Neuronal stem cell (in vitro differentiated cells): ENCODE measurements around the gene ADCY2.

Experiments used
- DNase-seq: peaks from one replicate; pipeline ENCODE4 v3.0.0-alpha.2; 2013; ENCODE audit warnings: low spot score
- H2AFZ ChIP-seq: one replicate; pipeline ENCODE4 v1.6.1; 2013; ENCODE audit warnings: mild to moderate bottlenecking, low read length, inconsistent platforms
- H2AK5ac ChIP-seq: 2 replicates; pipeline ENCODE4 v1.6.1; 2013; ENCODE audit warnings: low read depth, mild to moderate bottlenecking, inconsistent platforms, low read length, moderate library complexity, mixed read lengths
- H2BK120ac ChIP-seq: 2 replicates; pipeline ENCODE4 v1.6.1; 2013; ENCODE audit warnings: low read depth, mild to moderate bottlenecking, inconsistent platforms, low read length, moderate library complexity, mixed read lengths
- H2BK12ac ChIP-seq: one replicate; pipeline ENCODE4 v1.6.1; 2013; ENCODE audit warnings: low read length, inconsistent platforms
- H2BK15ac ChIP-seq: 2 replicates; pipeline ENCODE4 v1.6.1; 2013; ENCODE audit warnings: mild to moderate bottlenecking, low read length, inconsistent platforms, mixed read lengths
- H2BK5ac ChIP-seq: one replicate; pipeline ENCODE4 v1.6.1; 2013; ENCODE audit warnings: inconsistent platforms, mild to moderate bottlenecking, low read length, moderate library complexity
- H3K14ac ChIP-seq: one replicate; pipeline ENCODE4 v1.6.1; 2013; ENCODE audit warnings: low read length, inconsistent platforms
- H3K18ac ChIP-seq: 2 replicates; pipeline ENCODE4 v1.6.1; 2013; ENCODE audit warnings: low read length, inconsistent platforms
- H3K23ac ChIP-seq: 2 replicates; pipeline ENCODE4 v1.6.1; 2013; ENCODE audit warnings: low read depth, mild to moderate bottlenecking, mixed read lengths, low read length, inconsistent platforms; ENCODE audit not compliant: poor library complexity
- H3K27ac ChIP-seq: replicated peaks from 3 replicates; pipeline ENCODE4 v1.5.1; 2013; ENCODE audit warnings: low read length, inconsistent platforms
- H3K27me3 ChIP-seq, 3 experiments: 2 replicates each; pipeline ENCODE4 v1.6.1; 2013; ENCODE audit warnings: low read length in 3 of 3, mild to moderate bottlenecking in 2 of 3, inconsistent platforms in 1 of 3, low read depth in 1 of 3, mixed read lengths in 1 of 3, moderate library complexity in 1 of 3; ENCODE audit not compliant: control insufficient read depth in 3 of 3, insufficient read depth in 3 of 3
- H3K36me3 ChIP-seq, 2 donors: replicated peaks in 1 of 2; 2 replicates each; pipeline ENCODE4 v1.6.1; 2013; ENCODE audit warnings: low read length in 2 of 2; ENCODE audit not compliant: control insufficient read depth in 2 of 2, insufficient read depth in 2 of 2
- H3K4ac ChIP-seq: 2 replicates; pipeline ENCODE4 v1.6.1; 2013; ENCODE audit warnings: inconsistent platforms, mild to moderate bottlenecking, low read length, moderate library complexity
- H3K4me1 ChIP-seq, 2 donors: 1 replicate in 1 of 2; 2 replicates in 1 of 2; pipeline ENCODE4 v1.6.1; 2013; ENCODE audit warnings: low read length in 2 of 2, low read depth in 1 of 2; ENCODE audit not compliant: control insufficient read depth in 2 of 2, insufficient read depth in 1 of 2
- H3K4me2 ChIP-seq: one replicate; pipeline ENCODE4 v1.6.1; 2013; ENCODE audit warnings: mild to moderate bottlenecking, low read length, inconsistent platforms; ENCODE audit not compliant: insufficient read depth, poor library complexity, severe bottlenecking
- H3K4me3 ChIP-seq, 2 donors: 2 replicates each; pipeline ENCODE4 v1.5.1; 2013; ENCODE audit warnings: low read length in 2 of 2, mild to moderate bottlenecking in 2 of 2, inconsistent platforms in 1 of 2, moderate library complexity in 1 of 2
- H3K79me1 ChIP-seq: one replicate; pipeline ENCODE4 v1.6.1; 2013; ENCODE audit warnings: low read depth, mild to moderate bottlenecking, inconsistent platforms, low read length, moderate library complexity
- H3K9ac ChIP-seq: one replicate; pipeline ENCODE4 v1.6.1; 2013; ENCODE audit warnings: mild to moderate bottlenecking, low read depth, low read length, inconsistent platforms; ENCODE audit not compliant: poor library complexity
- H3K9me3 ChIP-seq, 2 donors: replicated peaks in 1 of 2; 2 replicates each; pipeline versions ENCODE3 to v1.6.1; 2013; ENCODE audit warnings: low read length in 2 of 2, mild to moderate bottlenecking in 2 of 2, inconsistent platforms in 1 of 2, low read depth in 1 of 2, mixed read lengths in 1 of 2, moderate library complexity in 1 of 2; ENCODE audit not compliant: control insufficient read depth in 2 of 2, insufficient read depth in 1 of 2
- H4K8ac ChIP-seq: one replicate; pipeline ENCODE4 v1.6.1; 2013; ENCODE audit warnings: low read depth, mild to moderate bottlenecking, inconsistent platforms, low read length, moderate library complexity
- H4K91ac ChIP-seq: one replicate; pipeline ENCODE4 v1.6.1; 2013; ENCODE audit warnings: low read length, low read depth, mild to moderate bottlenecking, inconsistent platforms; ENCODE audit not compliant: poor library complexity
- WGBS, 2 donors: extraction: QIAGEN DNeasy Blood & Tissue Kit; methylation state at CpG; one replicate each; pipeline ENCODE4 v1.1.7; 2013; ENCODE audit warnings: missing lambda C conversion rate in 2 of 2, mixed read lengths in 1 of 2; ENCODE audit not compliant: insufficient read length in 2 of 2, insufficient replicate concordance in 1 of 2; ENCODE audit errors: extremely low coverage in 2 of 2; 5-methylcytosine and 5-hydroxymethylcytosine counted together

Gene ADCY2

GRCh38 chr5:7871653-7872052 is 475.7 kb downstream of the ADCY2 start:
- Histone ChIP-seq H3K23ac (no peak overlapping the region), H3K27ac (no peak overlapping the region), H3K79me1 (peaks cover 4% of the 10 kb centered on the region), H3K4ac (no peak overlapping the region), H2AFZ (no peak overlapping the region), H4K91ac (no peak overlapping the region), H2BK120ac (no peak overlapping the region), H2BK5ac (no peak overlapping the region), H2BK15ac (no peak overlapping the region), H3K4me3 (no peak overlapping the region), H3K27me3 (no peaks in the 10 kb centered on the region), H3K9me3 (no peaks in the 10 kb centered on the region), H3K4me2 (no peak overlapping the region), H3K9ac (no peak overlapping the region), H2BK12ac (no peak overlapping the region), H3K36me3 (peaks cover 10 to 61% of the 10 kb centered on the region in 2 donors), H3K18ac (no peak overlapping the region), H3K14ac (no peak overlapping the region), H4K8ac (no peak overlapping the region), H2AK5ac (no peak overlapping the region), H3K4me1 (peaks cover 0 to 7% of the 10 kb centered on the region in 2 donors)
- no peak for DNase-seq
- WGBS, 2 donors: no CpG with 5 or more reads among the region's 2 CpGs

- Histone ChIP-seq H2AFZ (no peak overlapping the region), H3K4me1 (peaks cover 0 to 6% of the 10 kb centered on the region in 2 donors), H2BK15ac (no peak overlapping the region), H3K14ac (no peak overlapping the region), H3K9me3 (no peaks in the 10 kb centered on the region), H3K27ac (no peak overlapping the region), H3K4me3 (no peak overlapping the region), H3K79me1 (peaks cover 2% of the 10 kb centered on the region), H3K4me2 (no peak overlapping the region), H3K23ac (no peak overlapping the region), H2AK5ac (no peak overlapping the region), H3K9ac (no peak overlapping the region), H2BK12ac (no peak overlapping the region), H4K91ac (no peak overlapping the region), H3K36me3 (peaks cover 12 to 67% of the 10 kb centered on the region in 2 donors), H4K8ac (no peak overlapping the region), H2BK120ac (no peak overlapping the region), H3K4ac (no peak overlapping the region), H3K27me3 (no peaks in the 10 kb centered on the region), H3K18ac (no peak overlapping the region), H2BK5ac (no peak overlapping the region)
- no CpG with 5 or more reads among the region's 4 CpGs for WGBS, 2 donors
- DNase-seq: no peak
Measured at GRCh38 chr5:7872517-7873130, 476.7 kb downstream of the ADCY2 start.

GRCh38 chr5:7873216-7873615 is 477.3 kb downstream of the ADCY2 start:
- Histone ChIP-seq H2AFZ (no peak overlapping the region), H2BK12ac (no peak overlapping the region), H3K79me1 (peaks cover 2% of the 10 kb centered on the region), H3K4ac (no peak overlapping the region), H2AK5ac (no peak overlapping the region), H3K36me3 (peaks cover 15 to 73% of the 10 kb centered on the region in 2 donors), H2BK15ac (no peak overlapping the region), H3K4me1 (peaks cover 0 to 2% of the 10 kb centered on the region in 2 donors), H3K4me3 (no peak overlapping the region), H3K27ac (no peak overlapping the region), H2BK5ac (no peak overlapping the region), H3K14ac (no peak overlapping the region), H3K27me3 (no peaks in the 10 kb centered on the region), H3K18ac (no peak overlapping the region), H3K23ac (no peak overlapping the region), H3K9me3 (no peaks in the 10 kb centered on the region), H3K4me2 (no peak overlapping the region), H4K8ac (no peak overlapping the region), H2BK120ac (no peak overlapping the region), H4K91ac (no peak overlapping the region), H3K9ac (no peak overlapping the region)
- WGBS, 2 donors: no CpG with 5 or more reads among the region's 9 CpGs
- no peak for DNase-seq

- no peaks in the 10 kb centered on the region for H3K9me3 ChIP-seq
- no peak overlapping the region for H2BK5ac ChIP-seq
- no peaks in the 10 kb centered on the region for H3K79me1 ChIP-seq
- no peak overlapping the region for H2AK5ac ChIP-seq
- no peak overlapping the region for H4K8ac ChIP-seq
- H3K14ac ChIP-seq: no peak overlapping the region
- H3K9ac ChIP-seq: no peak overlapping the region
- H2BK15ac ChIP-seq: no peak overlapping the region
- no peak overlapping the region for H2BK120ac ChIP-seq
- DNase-seq: no peak
- no peak overlapping the region for H3K18ac ChIP-seq
- no peak overlapping the region for H2BK12ac ChIP-seq
- no CpG with 5 or more reads among the region's 2 CpGs for WGBS, 2 donors
- no peak overlapping the region for H3K23ac ChIP-seq
- peaks cover 0 to 2% of the 10 kb centered on the region in 2 donors for H3K4me1 ChIP-seq
- no peak overlapping the region for H3K27ac ChIP-seq
- H3K36me3 ChIP-seq: peaks cover 20 to 85% of the 10 kb centered on the region in 2 donors
- H4K91ac ChIP-seq: no peak overlapping the region
- no peak overlapping the region for H3K4ac ChIP-seq
- no peaks in the 10 kb centered on the region for H3K27me3 ChIP-seq
- no peak overlapping the region for H3K4me2 ChIP-seq
- H2AFZ ChIP-seq: no peak overlapping the region
- no peak overlapping the region for H3K4me3 ChIP-seq
Measured at GRCh38 chr5:7874639-7875038, 478.7 kb downstream of the ADCY2 start.
